Lung (tissue), 12 donors: ENCODE data around the gene PHOX2A. TPM values are rescaled to one million over a fixed set of nuclear protein-coding genes. Genes with fewer than 3 reads are reported as not detected.

Experiments
- ATAC-seq: fragments of 200-7000 bp; cut with Tn5 transposase; one replicate; pipeline ENCODE4 v1.9.1; 2020; ENCODE audit warnings: moderate number of reproducible peaks; ENCODE audit not compliant: insufficient read depth, low FRiP score
- DNase-seq, 3 donors: peaks; one replicate each; pipeline ENCODE4 v3.0.0-alpha.2; 2013 to 2017
- H3K27ac ChIP-seq, 2 donors: one replicate each; pipeline ENCODE4 v1.5.1; 2013; ENCODE audit warnings: mild to moderate bottlenecking in 2 of 2, moderate library complexity in 2 of 2, control low read depth in 1 of 2, inconsistent platforms in 1 of 2, low read depth in 1 of 2, low read length in 1 of 2
- H3K27me3 ChIP-seq, 3 donors: one replicate each; pipeline ENCODE4 v1.5.1; 2013; ENCODE audit warnings: low read length in 2 of 3; ENCODE audit not compliant: control insufficient read depth in 3 of 3, insufficient read depth in 3 of 3
- H3K36me3 ChIP-seq, 4 donors: one replicate each; pipeline ENCODE4 v1.5.1; 2013; ENCODE audit warnings: low read length in 4 of 4, mild to moderate bottlenecking in 1 of 4, moderate library complexity in 1 of 4; ENCODE audit not compliant: control insufficient read depth in 4 of 4, insufficient read depth in 4 of 4
- H3K4me1 ChIP-seq, 5 donors: one replicate each; pipeline ENCODE4 v1.5.1; 2013; ENCODE audit warnings: low read length in 5 of 5, mild to moderate bottlenecking in 2 of 5, moderate library complexity in 1 of 5; ENCODE audit not compliant: control insufficient read depth in 5 of 5, insufficient read depth in 5 of 5
- H3K4me3 ChIP-seq: one replicate; pipeline ENCODE4 v1.5.1; 2013; ENCODE audit warnings: mild to moderate bottlenecking, control low read depth, moderate library complexity
- H3K9ac ChIP-seq, 2 donors: one replicate each; pipeline ENCODE4 v1.5.1; 2013; ENCODE audit warnings: low read length in 2 of 2, control low read depth in 1 of 2; ENCODE audit not compliant: insufficient read depth in 1 of 2
- H3K9me3 ChIP-seq, 4 donors: one replicate each; pipeline ENCODE4 v1.5.1; 2013; ENCODE audit warnings: low read length in 3 of 4, mild to moderate bottlenecking in 1 of 4, moderate library complexity in 1 of 4; ENCODE audit not compliant: control insufficient read depth in 4 of 4, insufficient read depth in 3 of 4
- WGBS, 2 donors: extraction: QIAGEN DNeasy Blood & Tissue Kit; methylation state at CpG; one replicate each; pipeline ENCODE4 v1.1.7; 2013; 5-methylcytosine and 5-hydroxymethylcytosine counted together
- polyA plus RNA-seq, 2 donors: library from polyadenylated mRNA; stranded (reverse); fragments of 200-250 nt; gene quantifications; one replicate each; pipeline ENCODE4 v1.2.1, GENCODE V29; 2013
- total RNA-seq, 2 donors: library from RNA; depleted of rRNA in 1 of 2; stranded (reverse); fragments of >200 nt in 1 of 2; gene quantifications; one replicate each; pipeline ENCODE4 v1.2.1, GENCODE V29; 2014 to 2021
- TF ChIP-seq, protein P1 (sequence below): IDR thresholded peaks from 2 replicates; pipeline ENCODE4 v1.5.1; 2012; ENCODE audit warnings: mild to moderate bottlenecking; ENCODE audit errors: control extremely low read depth, extremely low read depth
- donor health status: control.
- donor health status: control.
- donor health status: Bipolar disorder and iron deficiency.
- donor health status: healthy.
- donor health status: DM: yes; HTN: yes; CAD: no.

The PHOX2A gene
- total and polyA plus RNA-seq, 4 donors = not detected

DNA sequence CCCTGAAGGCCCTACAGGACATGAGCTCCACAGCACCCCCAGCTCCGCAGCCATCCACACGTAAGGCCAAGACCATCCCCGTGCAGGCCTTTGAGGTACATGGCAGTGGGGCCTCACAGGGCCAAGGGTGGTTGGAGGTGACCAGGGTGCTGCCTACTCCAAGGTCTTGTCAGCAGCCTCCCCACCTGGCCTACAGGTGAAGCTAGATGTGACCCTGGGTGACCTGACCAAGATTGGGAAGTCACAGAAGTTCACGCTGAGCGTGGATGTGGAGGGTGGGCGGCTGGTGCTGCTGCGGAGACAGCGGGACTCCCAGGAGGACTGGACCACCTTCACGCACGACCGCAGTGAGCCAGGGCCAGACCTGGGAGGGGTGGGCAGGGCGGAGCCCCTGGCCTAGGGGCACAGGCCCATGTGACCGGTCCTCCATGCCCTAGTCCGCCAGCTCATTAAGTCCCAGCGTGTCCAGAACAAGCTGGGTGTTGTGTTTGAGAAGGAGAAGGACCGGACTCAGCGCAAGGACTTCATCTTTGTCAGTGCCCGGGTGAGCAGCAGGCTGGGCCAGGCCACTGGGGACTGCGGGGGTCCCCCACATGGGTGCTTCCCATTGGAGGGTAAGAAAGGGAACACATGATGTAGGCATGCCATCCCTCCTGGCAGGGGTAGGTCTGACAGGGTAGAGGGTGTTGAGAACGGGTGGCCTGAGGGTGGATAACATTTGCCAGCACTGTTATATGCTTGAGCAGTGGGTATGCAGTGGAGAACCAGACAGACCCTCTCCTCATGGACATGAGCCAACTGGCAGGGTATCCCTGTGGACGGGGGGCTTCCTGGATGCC is 13.8 kb downstream of the PHOX2A start:
- Histone ChIP-seq H3K36me3 (peaks cover 0 to 83% (median 66%) of the 10 kb centered on the region in 4 donors), H3K9me3 (no peaks in the 10 kb centered on the region), H3K27ac (no peak overlapping the region), H3K4me3 (no peak overlapping the region), H3K4me1 (peaks cover 0 to 12% (median 0%) of the 10 kb centered on the region in 5 donors), H3K27me3 (no peaks in the 10 kb centered on the region), H3K9ac (no peak overlapping the region)
- 96 to 98% methylated on average over 21 of the region's 21 CpGs for WGBS, 2 donors
- DNase-seq (no peak), ATAC-seq (no peak)
- TF ChIP-seq, protein P1, sequence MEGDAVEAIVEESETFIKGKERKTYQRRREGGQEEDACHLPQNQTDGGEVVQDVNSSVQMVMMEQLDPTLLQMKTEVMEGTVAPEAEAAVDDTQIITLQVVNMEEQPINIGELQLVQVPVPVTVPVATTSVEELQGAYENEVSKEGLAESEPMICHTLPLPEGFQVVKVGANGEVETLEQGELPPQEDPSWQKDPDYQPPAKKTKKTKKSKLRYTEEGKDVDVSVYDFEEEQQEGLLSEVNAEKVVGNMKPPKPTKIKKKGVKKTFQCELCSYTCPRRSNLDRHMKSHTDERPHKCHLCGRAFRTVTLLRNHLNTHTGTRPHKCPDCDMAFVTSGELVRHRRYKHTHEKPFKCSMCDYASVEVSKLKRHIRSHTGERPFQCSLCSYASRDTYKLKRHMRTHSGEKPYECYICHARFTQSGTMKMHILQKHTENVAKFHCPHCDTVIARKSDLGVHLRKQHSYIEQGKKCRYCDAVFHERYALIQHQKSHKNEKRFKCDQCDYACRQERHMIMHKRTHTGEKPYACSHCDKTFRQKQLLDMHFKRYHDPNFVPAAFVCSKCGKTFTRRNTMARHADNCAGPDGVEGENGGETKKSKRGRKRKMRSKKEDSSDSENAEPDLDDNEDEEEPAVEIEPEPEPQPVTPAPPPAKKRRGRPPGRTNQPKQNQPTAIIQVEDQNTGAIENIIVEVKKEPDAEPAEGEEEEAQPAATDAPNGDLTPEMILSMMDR = no peak

GRCh38 chr11:72229336-72229924 is 14.5 kb downstream of the PHOX2A start:
- 97% methylated on average over 8 of the region's 8 CpGs for WGBS, 2 donors
- Histone ChIP-seq H3K36me3 (peaks cover 0 to 77% (median 61%) of the 10 kb centered on the region in 4 donors), H3K9ac (no peak overlapping the region), H3K27ac (no peak overlapping the region), H3K27me3 (no peaks in the 10 kb centered on the region), H3K4me1 (peaks cover 0 to 13% (median 0%) of the 10 kb centered on the region in 5 donors), H3K9me3 (no peaks in the 10 kb centered on the region), H3K4me3 (no peak overlapping the region)
- TF ChIP-seq, protein P1 = no peak
- DNase-seq (no peak), ATAC-seq (no peak)

DNA sequence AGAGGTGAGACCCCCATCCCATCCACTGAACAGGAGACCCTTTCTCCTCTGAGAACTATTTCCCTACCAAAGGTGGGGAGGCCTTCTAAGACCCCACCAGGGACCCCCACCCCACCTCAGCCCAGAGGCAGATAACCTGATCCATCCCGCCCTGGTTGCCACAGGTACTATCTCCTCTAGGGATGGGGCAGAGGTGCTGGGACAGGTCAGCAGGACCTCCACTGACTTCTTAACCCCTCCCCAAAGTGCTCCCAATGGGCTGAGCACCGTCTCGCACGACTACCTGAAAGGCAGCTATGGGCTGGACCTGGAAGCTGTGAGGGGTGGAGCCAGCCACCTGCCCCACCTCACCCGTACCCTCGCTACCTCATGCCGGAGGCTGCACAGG is 15.1 kb downstream of the PHOX2A start:
- Histone ChIP-seq H3K9ac (no peak overlapping the region), H3K27me3 (no peaks in the 10 kb centered on the region), H3K9me3 (no peaks in the 10 kb centered on the region), H3K27ac (no peak overlapping the region), H3K4me3 (no peak overlapping the region), H3K4me1 (peaks cover 0 to 13% (median 0%) of the 10 kb centered on the region in 5 donors), H3K36me3 (peaks cover 0 to 71% (median 55%) of the 10 kb centered on the region in 4 donors)
- DNase-seq (no peak), ATAC-seq (no peak)
- 85 to 91% methylated on average over 7 of the region's 7 CpGs for WGBS, 2 donors
- TF ChIP-seq, protein P1 = no peak
